Measurements from ENCODE around the gene TMEM151B. TPM values are rescaled to one million over a fixed set of nuclear protein-coding genes. Genes with fewer than 3 reads are reported as not detected.

TMEM151B gene
- total RNA-seq, 1 donor from 2014 or later = not detected

DNA sequence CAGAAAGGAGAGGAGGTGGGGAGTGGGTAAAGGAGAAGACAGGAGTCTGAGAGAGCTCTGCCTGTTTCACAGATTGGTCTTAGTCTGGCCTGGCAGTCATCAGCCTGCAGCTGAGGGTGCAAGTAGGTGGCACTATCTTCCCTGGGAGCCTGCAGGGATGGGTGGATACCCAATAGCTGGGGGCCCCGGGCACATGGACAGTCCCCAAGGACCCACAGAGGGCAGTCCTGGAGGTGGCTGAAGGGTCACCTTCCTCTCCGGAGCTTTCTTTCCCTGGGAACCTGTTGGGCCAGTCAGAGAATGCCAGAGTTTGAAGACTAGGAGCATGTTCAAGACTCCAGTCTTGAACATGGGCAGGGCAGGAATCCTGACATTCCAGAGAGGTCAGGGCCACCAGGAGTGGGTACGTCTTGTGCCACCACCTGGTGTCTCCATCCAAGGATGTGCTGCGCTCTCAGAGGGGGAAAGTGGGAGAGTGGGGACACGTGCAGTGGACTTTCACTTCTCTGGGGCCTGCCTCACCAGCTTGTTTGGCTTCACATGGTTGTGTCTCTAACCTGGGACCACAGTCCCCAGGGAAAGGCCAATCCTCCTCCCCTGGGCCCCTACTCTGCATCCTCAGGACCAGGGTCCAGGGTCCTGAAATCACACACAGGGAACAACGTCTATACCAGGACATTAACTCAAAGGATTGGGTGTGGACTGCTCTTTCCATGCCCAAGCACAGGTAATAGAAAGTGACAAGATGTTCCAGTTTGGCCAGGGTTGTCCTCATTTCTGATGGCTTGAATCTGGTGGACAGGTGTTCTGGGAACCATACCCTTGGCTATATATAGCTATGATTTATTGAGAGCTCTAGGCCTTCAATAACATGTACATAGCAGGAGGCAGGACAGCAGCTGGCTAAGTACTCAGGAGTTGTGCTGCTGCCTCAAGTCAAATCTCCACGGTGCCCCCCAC, 24.9 kb downstream of the TMEM151B start:
- H3K27ac Mint-ChIP-seq = no peak overlapping the region
- peaks cover 52% of the 10 kb centered on the region for H3K27me3 Mint-ChIP-seq
- H3K4me1 Mint-ChIP-seq = peaks cover 13% of the 10 kb centered on the region
- CTCF ChIA-PET = interaction anchor here (0.5 to 1.8 kb wide), 3 partner anchors 10 to 781 kb away, joined by 3 to 13 read pairs (median 7); no protein-coding TSS in a partner anchor
- DNase-seq (no peak), ATAC-seq (ENCODE audit: low read depth) (no peak)
- no peaks in the 10 kb centered on the region for H3K9me3 Mint-ChIP-seq
- POLR2A ChIA-PET = interaction anchor here (0.5 to 1.1 kb wide), 2 partner anchors 10 to 809 kb away, joined by 3 to 4 read pairs; no protein-coding TSS in a partner anchor
- no peak overlapping the region for H3K4me3 Mint-ChIP-seq
- TF ChIP-seq CTCF (IDR thresholded peaks at IDR 0.05) = no peak
- peaks cover 6% of the 10 kb centered on the region for H3K36me3 Mint-ChIP-seq (ENCODE audit: low read depth)
- intact Hi-C loops (cut with micrococcal nuclease) = no loop called here

- DNase-seq = no peak
- H3K36me3 Mint-ChIP-seq (ENCODE audit: low read depth) = peaks cover 28% of the 10 kb centered on the region
- H3K9me3 Mint-ChIP-seq = no peaks in the 10 kb centered on the region
- H3K27ac Mint-ChIP-seq = no peak overlapping the region
- peaks cover 35% of the 10 kb centered on the region for H3K27me3 Mint-ChIP-seq
- ChIA-PET CTCF (interaction anchor here (1.5 kb wide), 1 partner anchor 29 kb away, joined by 4 read pairs; no protein-coding TSS in a partner anchor), POLR2A (interaction anchor here (1.3 to 2.3 kb wide), 2 partner anchors 16 to 29 kb away, joined by 3 to 6 read pairs; partner anchors contain the start of gene AARS2)
- no peak for TF ChIP-seq CTCF (IDR thresholded peaks at IDR 0.05)
- H3K4me3 Mint-ChIP-seq = peak overlapping the region; percentile 25
- intact Hi-C loops (cut with micrococcal nuclease) = loop anchor here (2.0 kb wide), 1 partner anchor 29 kb away; no protein-coding TSS in a partner anchor
- peaks cover 13% of the 10 kb centered on the region for H3K4me1 Mint-ChIP-seq
- ATAC-seq (ENCODE audit: low read depth) = peak; percentile 80
Measured at GRCh38 chr6:44297063-44298038, 27.1 kb downstream of the TMEM151B start.

GRCh38 chr6:44298055-44298803, 28.0 kb downstream of the TMEM151B start:
- H3K4me3 Mint-ChIP-seq = peak overlapping the region; percentile 25
- no peak for DNase-seq
- intact Hi-C loops (cut with micrococcal nuclease) = no loop called here
- POLR2A ChIA-PET = interaction anchor here (2.3 kb wide), 1 partner anchor 15 kb away, joined by 6 read pairs; the partner anchor contains the start of gene AARS2
- H3K4me1 Mint-ChIP-seq = peaks cover 13% of the 10 kb centered on the region
- no peak overlapping the region for H3K27ac Mint-ChIP-seq
- CTCF ChIA-PET = interaction anchor here (1.3 to 1.5 kb wide), 2 partner anchors 15 to 30 kb away, joined by 4 to 5 read pairs; partner anchors contain the start of gene AARS2
- peaks cover 35% of the 10 kb centered on the region for H3K36me3 Mint-ChIP-seq (ENCODE audit: low read depth)
- H3K27me3 Mint-ChIP-seq = peaks cover 28% of the 10 kb centered on the region
- no peak for TF ChIP-seq CTCF (IDR thresholded peaks at IDR 0.05)
- H3K9me3 Mint-ChIP-seq = no peaks in the 10 kb centered on the region
- no peak for ATAC-seq (ENCODE audit: low read depth)

GRCh38 chr6:44298864-44299263, 28.6 kb downstream of the TMEM151B start:
- intact Hi-C loops (cut with micrococcal nuclease) = no loop called here
- no peak overlapping the region for H3K4me3 Mint-ChIP-seq

More at GRCh38 chr6:44298864-44299263, 28.6 kb downstream of the TMEM151B start:
- POLR2A ChIA-PET = interaction anchor here (0.6 to 2.3 kb wide), 2 partner anchors 14 to 35 kb away, joined by 3 to 6 read pairs; partner anchors contain the start of gene AARS2
- H3K27ac Mint-ChIP-seq = no peak overlapping the region
- peaks cover 41% of the 10 kb centered on the region for H3K36me3 Mint-ChIP-seq (ENCODE audit: low read depth)
- ATAC-seq (ENCODE audit: low read depth) (no peak), DNase-seq (no peak)
- H3K9me3 Mint-ChIP-seq = no peaks in the 10 kb centered on the region
- peaks cover 24% of the 10 kb centered on the region for H3K27me3 Mint-ChIP-seq
- TF ChIP-seq CTCF (IDR thresholded peaks at IDR 0.05) = no peak
- peaks cover 13% of the 10 kb centered on the region for H3K4me1 Mint-ChIP-seq
- CTCF ChIA-PET = interaction anchor here (0.7 to 1.7 kb wide), 3 partner anchors 14 to 32 kb away, joined by 5 to 6 read pairs (median 5); partner anchors contain the start of gene AARS2
